Measurements from ENCODE around the gene HOXA3.

HOXA3 gene

DNA sequence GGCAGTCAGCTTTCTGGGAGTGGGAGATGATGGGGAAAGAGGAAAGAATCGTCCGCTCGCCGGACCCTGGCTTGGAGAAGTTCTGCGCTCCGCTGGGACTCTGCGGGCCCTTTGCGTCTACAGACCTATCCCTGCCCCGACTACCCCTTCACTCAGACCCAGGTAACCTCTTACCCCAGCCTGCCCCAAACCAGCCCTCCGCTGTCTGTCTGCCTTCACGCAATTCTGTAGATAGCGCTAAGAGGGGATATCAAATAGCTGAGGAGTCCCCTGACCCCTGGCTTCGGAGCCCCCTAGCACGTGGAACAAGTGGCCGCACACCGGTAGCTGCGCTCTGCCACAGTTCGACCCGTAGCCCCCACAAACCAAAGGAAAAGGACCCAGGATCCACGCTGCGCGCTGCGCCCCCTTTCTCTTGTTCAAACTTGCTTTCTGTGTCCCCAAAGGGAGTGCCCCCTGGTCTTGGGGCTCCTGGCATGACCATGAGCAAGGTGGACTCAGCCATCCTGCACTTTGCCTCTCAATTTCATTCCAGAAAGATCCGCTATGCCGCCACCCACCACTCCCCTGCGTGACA lies 28.8 kb downstream of the HOXA3 start:
- Histone ChIP-seq H3K27me3 (no peaks in the 10 kb centered on the region; a peak in 1 of 22 replicates), H3K27ac (no peak overlapping the region), H4K20me1 (no peaks in the 10 kb centered on the region), H3K4me3 (no peak overlapping the region), H3K4me2 (no peak overlapping the region), H3K4me1 (no peaks in the 10 kb centered on the region), H3K9me3 (replicated peaks in 1 of 11) (peaks cover 0 to 19% (median 10%) of the 10 kb centered on the region in 11 experiments; a peak in 11 of 22 replicates), H3K9ac (no peak overlapping the region), H3K36me3 (no peaks in the 10 kb centered on the region)
- no peak for TF ChIP-seq Cebpa-rat (IDR thresholded peaks at IDR 0.05)

DNA sequence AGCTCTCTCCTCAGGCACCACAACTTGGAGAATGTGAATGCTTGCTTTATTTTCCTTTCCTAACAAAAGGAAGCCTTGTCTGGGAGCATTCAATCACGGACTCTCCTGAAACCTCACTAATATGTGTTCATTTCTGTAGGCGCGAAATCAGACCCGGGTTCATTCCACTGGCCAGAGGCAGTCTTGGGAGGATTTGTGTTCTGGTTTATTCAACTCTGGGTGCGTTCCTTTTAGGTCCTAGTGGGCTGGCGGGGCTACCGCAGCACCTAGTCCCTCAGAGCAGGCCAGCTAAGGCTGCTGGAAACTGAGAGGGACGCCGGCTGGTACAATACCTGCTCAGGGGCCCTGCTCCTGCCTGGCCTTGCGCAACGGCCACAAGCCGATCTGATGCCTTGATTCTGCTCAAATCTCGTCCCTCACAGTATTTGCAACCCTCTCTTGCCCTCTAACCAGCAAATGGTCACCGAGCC lies 29.3 kb downstream of the HOXA3 start:
- no peaks in the 10 kb centered on the region for H3K4me1 ChIP-seq
- H3K36me3 ChIP-seq = no peaks in the 10 kb centered on the region
- no peak overlapping the region for H3K4me2 ChIP-seq
- H3K27ac ChIP-seq = no peak overlapping the region
- peaks cover 0 to 19% (median 10%) of the 10 kb centered on the region in 11 experiments; a peak in 10 of 22 replicates for H3K9me3 ChIP-seq (replicated peaks in 1 of 11)
- H3K27me3 ChIP-seq = no peaks in the 10 kb centered on the region; a peak in 1 of 22 replicates
- 0 out of 22 replicates have a peak, but pooled peaks of 1 of the 11 experiments have one; percentile 7 for TF ChIP-seq Cebpa-rat (IDR thresholded peaks at IDR 0.05)
- H3K4me3 ChIP-seq = no peak overlapping the region
- H3K9ac ChIP-seq = no peak overlapping the region
- no peaks in the 10 kb centered on the region for H4K20me1 ChIP-seq

DNA sequence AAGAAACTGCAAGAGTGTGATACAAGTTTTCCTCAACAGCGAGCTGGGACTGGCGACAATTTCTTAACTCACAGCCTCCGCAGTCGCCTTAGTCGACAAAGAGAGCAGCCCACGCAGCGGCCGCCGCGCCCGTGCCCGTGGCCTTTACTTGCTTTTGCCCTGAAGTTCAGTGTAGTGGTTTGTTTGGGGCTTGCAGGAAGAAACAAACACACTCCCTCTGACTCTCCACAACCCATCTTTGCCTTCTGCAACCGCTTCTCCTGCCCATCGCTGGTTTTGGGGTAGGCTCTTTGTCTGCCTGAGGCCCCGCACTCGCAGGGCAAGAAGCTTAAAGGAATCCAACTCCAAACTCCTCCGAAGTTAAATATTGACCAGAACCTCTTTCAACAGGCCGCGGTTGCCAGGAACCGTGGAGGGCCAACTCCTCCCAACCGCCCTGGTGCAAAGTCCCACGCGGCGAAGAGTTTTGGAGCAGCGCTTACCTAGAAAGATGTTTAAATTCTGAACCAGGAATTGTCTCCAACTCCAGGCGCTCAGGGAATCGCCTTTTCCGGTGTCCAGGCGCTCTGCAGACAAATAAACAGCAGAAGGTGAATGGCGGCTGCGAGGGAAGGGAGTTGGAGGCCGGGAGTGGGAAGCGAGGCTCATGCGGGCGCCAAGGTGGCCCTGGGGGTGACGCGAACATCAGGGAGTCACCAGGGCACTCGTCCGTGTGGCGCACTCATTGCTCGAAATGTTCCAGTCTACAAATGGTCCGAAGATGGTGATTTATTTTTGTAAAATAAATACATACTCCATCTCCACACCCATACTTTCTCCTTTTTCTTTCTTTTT lies 30.1 kb downstream of the HOXA3 start:
- Histone ChIP-seq H3K9ac (no peak overlapping the region), H3K9me3 (replicated peaks in 1 of 11) (peaks cover 0 to 19% (median 10%) of the 10 kb centered on the region in 11 experiments; a peak in 10 of 22 replicates), H3K4me1 (no peaks in the 10 kb centered on the region), H3K4me3 (no peak overlapping the region), H3K27ac (no peak overlapping the region), H4K20me1 (no peaks in the 10 kb centered on the region), H3K27me3 (no peaks in the 10 kb centered on the region; a peak in 1 of 22 replicates), H3K36me3 (no peaks in the 10 kb centered on the region), H3K4me2 (no peak overlapping the region)
- no peak for TF ChIP-seq Cebpa-rat (IDR thresholded peaks at IDR 0.05)

DNA sequence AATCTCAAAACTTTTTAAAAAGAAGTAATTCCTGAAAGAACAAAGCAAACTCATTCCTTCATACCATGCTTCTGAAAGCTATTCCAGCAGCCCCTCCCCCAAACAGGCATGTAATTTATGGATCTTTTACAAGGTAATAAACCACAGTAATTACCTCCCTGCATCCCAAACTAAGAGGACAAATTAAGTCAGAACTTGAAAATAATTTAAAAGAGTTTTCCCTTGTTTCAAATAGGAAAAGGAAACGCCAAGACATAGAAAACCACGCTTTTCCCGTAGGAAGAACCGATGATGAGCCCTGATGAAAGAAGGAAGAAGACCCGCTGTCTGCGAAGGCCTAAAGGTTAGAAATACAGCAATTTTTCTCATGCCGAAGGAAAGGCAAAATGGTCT lies 30.7 kb downstream of the HOXA3 start:
- Histone ChIP-seq H3K4me1 (no peaks in the 10 kb centered on the region), H3K27me3 (no peaks in the 10 kb centered on the region), H3K4me2 (no peak overlapping the region), H3K9ac (no peak overlapping the region), H3K9me3 (replicated peaks in 1 of 11) (peaks cover 0 to 19% (median 10%) of the 10 kb centered on the region in 11 experiments; a peak in 10 of 22 replicates), H3K36me3 (no peaks in the 10 kb centered on the region), H3K27ac (no peak overlapping the region), H3K4me3 (no peak overlapping the region), H4K20me1 (no peaks in the 10 kb centered on the region)
- TF ChIP-seq Cebpa-rat (IDR thresholded peaks at IDR 0.05) = no peak

DNA sequence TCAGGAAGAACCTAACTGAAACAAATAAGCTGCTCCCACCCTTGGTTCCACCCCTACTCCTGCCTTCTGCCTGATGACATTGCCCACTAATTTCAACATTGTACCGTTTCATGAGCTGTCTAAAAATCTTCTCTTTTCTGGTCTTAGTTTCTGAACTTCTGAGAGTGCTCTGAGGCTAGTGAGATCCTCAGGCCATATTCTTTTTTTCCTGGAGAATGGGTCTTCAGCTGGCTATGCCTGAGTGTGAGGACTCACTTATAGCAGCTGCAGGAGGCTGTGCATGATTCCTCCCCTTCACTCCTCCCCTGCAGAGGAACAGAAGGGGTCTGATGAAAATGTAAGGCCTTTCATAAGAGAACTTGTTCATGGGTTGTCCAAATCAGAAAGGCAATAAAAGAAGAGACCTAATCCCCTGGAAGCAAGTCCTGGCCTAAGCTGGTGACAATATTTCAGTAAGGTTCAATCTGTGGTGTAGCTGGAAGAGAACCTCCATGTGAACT lies 32.9 kb downstream of the HOXA3 start:
- Histone ChIP-seq H3K9me3 (replicated peaks in 1 of 11) (peaks cover 0 to 16% (median 8%) of the 10 kb centered on the region in 11 experiments; a peak in 10 of 22 replicates), H3K4me1 (no peaks in the 10 kb centered on the region), H3K27me3 (no peaks in the 10 kb centered on the region), H3K27ac (no peak overlapping the region), H3K36me3 (no peaks in the 10 kb centered on the region), H3K4me2 (no peak overlapping the region), H4K20me1 (no peaks in the 10 kb centered on the region), H3K9ac (no peak overlapping the region), H3K4me3 (no peak overlapping the region)
- TF ChIP-seq Cebpa-rat (IDR thresholded peaks at IDR 0.05) = no peak

DNA sequence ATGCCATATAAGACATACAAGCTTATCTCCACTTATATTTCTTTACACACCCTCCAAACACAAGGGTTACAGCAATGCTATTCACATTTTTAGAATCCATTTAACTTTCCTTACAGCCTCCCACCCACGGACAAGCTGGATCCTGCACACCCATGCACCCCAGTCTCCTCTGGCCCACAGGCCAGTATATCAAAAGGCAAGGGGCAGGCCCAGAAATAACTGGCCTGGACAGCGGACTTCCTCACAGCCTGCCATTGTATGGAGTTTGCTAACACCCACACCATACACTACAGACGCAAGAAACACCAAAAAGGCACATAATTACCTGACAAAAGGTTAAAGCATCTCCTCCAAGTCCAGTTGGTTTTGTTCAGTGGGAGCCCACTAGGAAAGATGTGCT lies 33.8 kb downstream of the HOXA3 start:
- H3K36me3 ChIP-seq = no peaks in the 10 kb centered on the region
- no peak overlapping the region for H3K4me2 ChIP-seq
- no peaks in the 10 kb centered on the region for H3K4me1 ChIP-seq
- H3K4me3 ChIP-seq = no peak overlapping the region
- no peaks in the 10 kb centered on the region for H3K27me3 ChIP-seq
- H4K20me1 ChIP-seq = no peaks in the 10 kb centered on the region
- no peak overlapping the region for H3K9ac ChIP-seq
- H3K9me3 ChIP-seq (replicated peaks in 1 of 11) = peaks cover 0 to 8% (median 1%) of the 10 kb centered on the region in 11 experiments; a peak in 8 of 22 replicates
- no peak overlapping the region for H3K27ac ChIP-seq
- TF ChIP-seq Cebpa-rat (IDR thresholded peaks at IDR 0.05) = no peak

DNA sequence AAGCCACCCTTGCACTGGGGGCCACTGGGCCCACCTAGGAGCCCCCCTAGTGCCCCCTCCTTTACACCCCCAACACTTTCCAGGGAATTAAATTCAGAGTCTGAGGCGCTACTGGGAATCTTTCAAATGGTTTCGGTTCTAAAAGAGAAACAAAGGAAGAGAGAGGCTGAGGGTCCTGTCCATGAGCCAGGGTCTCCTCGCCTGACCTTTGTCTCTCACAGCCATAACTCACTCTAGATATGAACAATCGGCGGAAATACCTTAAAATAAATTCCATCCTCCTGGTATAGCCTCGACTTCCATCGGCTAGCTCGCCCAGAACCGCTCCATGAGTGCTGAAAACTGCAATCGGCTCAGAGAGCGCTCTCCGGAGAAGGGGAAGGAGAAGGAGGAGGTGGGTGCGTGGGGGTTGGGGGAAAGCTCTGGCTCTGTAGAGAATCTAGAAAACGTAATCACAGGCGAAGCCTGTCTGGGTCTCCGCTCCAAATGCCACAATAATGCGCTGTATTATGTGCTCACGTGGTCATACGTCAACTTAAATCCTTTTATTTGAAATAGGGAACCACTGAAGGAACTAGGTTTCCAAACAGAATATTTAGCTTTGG lies 34.4 kb downstream of the HOXA3 start:
- Histone ChIP-seq H3K4me1 (no peaks in the 10 kb centered on the region), H3K27me3 (no peaks in the 10 kb centered on the region), H3K4me2 (no peak overlapping the region), H3K27ac (no peak overlapping the region), H4K20me1 (no peaks in the 10 kb centered on the region), H3K9me3 (replicated peaks in 1 of 11) (peaks cover 0 to 8% (median 0%) of the 10 kb centered on the region in 11 experiments; a peak in 5 of 22 replicates), H3K4me3 (no peak overlapping the region), H3K36me3 (no peaks in the 10 kb centered on the region), H3K9ac (no peak overlapping the region)
- TF ChIP-seq Cebpa-rat (IDR thresholded peaks at IDR 0.05) = no peak

DNA sequence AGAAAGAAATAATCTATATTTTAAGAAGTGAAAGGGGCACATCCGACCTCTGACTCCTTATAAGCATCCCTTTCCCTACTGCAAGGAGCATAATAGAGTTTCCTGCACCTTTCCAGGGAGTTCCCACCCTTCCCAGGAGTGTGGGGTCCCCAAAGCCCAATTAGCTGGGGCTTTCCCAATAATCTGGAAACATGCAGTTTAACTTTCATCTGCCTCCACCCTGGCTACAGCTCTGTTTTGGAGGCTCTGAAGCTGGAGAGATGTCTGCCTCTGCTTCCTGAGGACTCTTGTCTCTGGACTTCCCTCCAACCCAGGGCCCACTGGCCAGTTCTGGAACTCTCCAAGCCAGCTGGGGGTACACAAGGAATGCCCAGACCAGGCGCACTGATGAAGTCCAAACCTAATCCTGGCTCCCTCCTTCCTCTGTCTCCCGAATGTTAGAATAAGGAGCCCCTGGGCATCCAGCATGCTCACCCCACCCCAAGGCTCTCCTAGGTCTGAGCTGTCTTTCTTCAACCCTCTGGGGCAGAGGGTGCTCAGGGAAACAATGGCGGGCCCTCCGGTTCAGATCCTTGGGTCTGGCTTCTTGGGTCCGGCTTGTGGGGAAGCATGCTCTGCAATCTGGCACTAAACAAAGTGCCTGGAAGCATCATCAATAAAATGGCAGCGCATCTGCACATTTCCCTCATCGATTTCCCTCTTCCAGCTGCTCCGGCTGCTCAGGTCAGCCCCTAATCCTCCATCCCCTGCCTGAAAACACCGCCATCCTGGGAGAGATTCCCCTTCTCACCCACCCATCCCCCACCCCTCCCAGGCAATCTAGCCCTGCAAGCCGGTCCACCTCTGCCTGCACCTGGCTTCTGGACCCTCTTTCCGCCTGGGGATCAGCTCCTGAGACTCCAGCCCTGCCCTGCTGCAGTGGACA lies 35.2 kb downstream of the HOXA3 start:
- no peak overlapping the region for H3K27ac ChIP-seq
- H4K20me1 ChIP-seq = no peaks in the 10 kb centered on the region
- no peak overlapping the region for H3K9ac ChIP-seq
- H3K4me1 ChIP-seq = no peaks in the 10 kb centered on the region
- H3K4me3 ChIP-seq = no peak overlapping the region
- no peak for TF ChIP-seq Cebpa-rat (IDR thresholded peaks at IDR 0.05)
- H3K9me3 ChIP-seq (replicated peaks in 1 of 11) = peaks cover 0 to 6% (median 0%) of the 10 kb centered on the region in 11 experiments; a peak in 3 of 22 replicates
- no peaks in the 10 kb centered on the region for H3K36me3 ChIP-seq
- H3K4me2 ChIP-seq = no peak overlapping the region
- H3K27me3 ChIP-seq = no peaks in the 10 kb centered on the region

All from BLaER1 treated with 17β-estradiol and CSF1 and Interleukin-3, amounts not matched to agents 10 nM and 100 nM (cell line).